Spinal cord (tissue), 10 donors: ENCODE measurements around the gene CFAP77. TPM values are rescaled to one million over a fixed set of nuclear protein-coding genes. Genes with fewer than 3 reads are reported as not detected.
"Not testable (repeated sequence)": the region's sequence is repeated elsewhere in the genome, so short reads cannot be mapped to it uniquely, and the experiment has no call there.

Experiments
- DNase-seq, 6 donors: peaks; one replicate each; pipeline versions ENCODE4 v3.0.0 to v3.0.0-alpha.2; 2013 to 2015; ENCODE audit warnings: low spot score in 6 of 6, low read depth in 4 of 6
- H3K27ac ChIP-seq: one replicate; pipeline ENCODE4 v1.5.1; 2013; ENCODE audit warnings: low read depth, low read length, control low read depth
- H3K27me3 ChIP-seq: one replicate; pipeline ENCODE4 v1.6.1; 2013; ENCODE audit warnings: low read length; ENCODE audit not compliant: control insufficient read depth, insufficient read depth
- H3K36me3 ChIP-seq: one replicate; pipeline ENCODE4 v1.6.1; 2013; ENCODE audit warnings: low read length; ENCODE audit not compliant: control insufficient read depth, insufficient read depth
- H3K4me1 ChIP-seq: one replicate; pipeline ENCODE4 v1.6.1; 2013; ENCODE audit warnings: low read length; ENCODE audit not compliant: control insufficient read depth, insufficient read depth
- H3K4me3 ChIP-seq: one replicate; pipeline ENCODE4 v1.5.1; 2013; ENCODE audit warnings: low read depth, low read length, control low read depth
- H3K9me3 ChIP-seq: one replicate; pipeline ENCODE4 v1.6.1; 2013; ENCODE audit warnings: low read length; ENCODE audit not compliant: control insufficient read depth, insufficient read depth
- WGBS: methylation state at CpG from one replicate; pipeline ENCODE4 v1.1.5; 2013; ENCODE audit warnings: missing lambda C conversion rate; ENCODE audit not compliant: insufficient coverage; 5-methylcytosine and 5-hydroxymethylcytosine counted together
- polyA plus RNA-seq, 2 donors: library from polyadenylated mRNA; unstranded; fragments of 120-200 nt; gene quantifications; one replicate each; pipeline ENCODE4 v1.2.1, GENCODE V29; 2013; ENCODE audit not compliant: insufficient read length in 2 of 2
- total RNA-seq, 2 donors: library from RNA; depleted of rRNA in 1 of 2; stranded (reverse); fragments of 120-200 nt in 1 of 2; fragments of >200 nt in 1 of 2; gene quantifications; one replicate each; pipeline versions ENCODE4 v1.2.3 to v1.2.4, GENCODE V29; 2013 to 2014
- donor health status: healthy.

CFAP77 gene
- total and polyA plus RNA-seq, 4 donors, result 0.30 to 6.9 (median 4.7) TPM

GRCh38 chr9:132378416-132378815 is 31.6 kb upstream of the CFAP77 start:
- not testable (repeated sequence) for H3K4me3 ChIP-seq, H3K4me1 ChIP-seq, H3K9me3 ChIP-seq, DNase-seq, H3K27ac ChIP-seq, H3K27me3 ChIP-seq
- WGBS, result 93% methylated on average over 3 of the region's 3 CpGs
- H3K36me3 ChIP-seq, result peaks cover 45% of the 10 kb centered on the region

GRCh38 chr9:132381966-132382541 is 28.0 kb upstream of the CFAP77 start:
- peaks cover 43% of the 10 kb centered on the region for H3K36me3 ChIP-seq
- no peak overlapping the region for H3K4me3 ChIP-seq
- no peaks in the 10 kb centered on the region for H3K4me1 ChIP-seq
- H3K27me3 ChIP-seq, result no peaks in the 10 kb centered on the region
- no peaks in the 10 kb centered on the region for H3K9me3 ChIP-seq
- DNase-seq, result no peak
- 93% methylated on average over 8 of the region's 9 CpGs for WGBS
- no peak overlapping the region for H3K27ac ChIP-seq

DNA sequence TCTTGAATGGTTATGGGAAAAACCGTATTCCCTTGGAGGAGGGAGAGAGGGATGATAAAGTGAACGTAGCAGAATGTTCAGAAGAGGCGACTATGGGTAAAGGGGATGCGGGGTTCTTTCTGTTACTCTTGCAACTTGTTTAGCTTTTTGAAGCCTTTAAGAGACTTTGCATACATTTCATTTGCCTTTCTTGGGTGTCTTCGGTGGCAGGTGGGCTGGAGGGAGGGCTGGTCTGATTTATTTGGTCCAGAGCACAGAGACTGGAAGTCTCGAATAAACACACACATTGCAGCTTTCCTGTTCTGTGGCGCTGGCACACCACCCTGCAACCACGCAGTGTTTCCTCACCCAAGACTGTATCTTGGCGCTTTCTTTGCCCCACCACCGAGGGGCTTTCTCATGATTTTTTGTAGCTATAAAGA is 26.5 kb upstream of the CFAP77 start:
- Histone ChIP-seq H3K4me1 (no peaks in the 10 kb centered on the region), H3K27ac (no peak overlapping the region), H3K4me3 (no peak overlapping the region), H3K36me3 (peaks cover 41% of the 10 kb centered on the region), H3K9me3 (no peaks in the 10 kb centered on the region), H3K27me3 (no peaks in the 10 kb centered on the region)
- DNase-seq, result no peak
- WGBS, result 90% methylated on average over 6 of the region's 10 CpGs

GRCh38 chr9:132384376-132384775 is 25.6 kb upstream of the CFAP77 start:
- Histone ChIP-seq H3K27ac (no peak overlapping the region), H3K36me3 (peaks cover 44% of the 10 kb centered on the region), H3K9me3 (no peaks in the 10 kb centered on the region), H3K4me3 (no peak overlapping the region), H3K4me1 (no peaks in the 10 kb centered on the region), H3K27me3 (no peaks in the 10 kb centered on the region)
- no CpG with 5 or more reads among the region's 8 CpGs for WGBS
- DNase-seq, result no peak

DNA sequence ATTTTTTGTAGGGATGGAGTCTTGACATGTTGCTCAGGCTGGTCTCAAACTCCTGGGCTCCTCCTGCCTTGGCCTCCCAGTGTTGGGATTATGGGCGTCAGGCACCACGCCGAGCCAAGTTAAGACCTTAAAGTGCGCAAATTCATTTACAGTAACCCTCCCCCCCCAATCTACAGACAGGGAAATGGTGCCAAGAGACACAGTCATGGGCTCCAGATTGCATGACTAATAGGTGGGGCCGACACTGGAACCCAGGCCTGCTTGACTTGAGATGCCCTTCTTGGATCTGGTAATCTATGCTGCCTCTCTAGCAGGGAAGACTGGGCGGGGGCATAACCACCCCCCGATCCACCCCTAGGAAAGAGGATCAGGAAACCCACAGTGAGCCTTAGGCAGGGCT is 22.9 kb upstream of the CFAP77 start:
- H3K4me1 ChIP-seq, result no peaks in the 10 kb centered on the region
- peaks cover 58% of the 10 kb centered on the region for H3K36me3 ChIP-seq
- 99% methylated on average over 7 of the region's 7 CpGs for WGBS
- no peak overlapping the region for H3K27ac ChIP-seq
- H3K27me3 ChIP-seq, result no peaks in the 10 kb centered on the region
- no peak for DNase-seq
- no peaks in the 10 kb centered on the region for H3K9me3 ChIP-seq
- H3K4me3 ChIP-seq, result no peak overlapping the region

GRCh38 chr9:132390966-132391365 is 19.0 kb upstream of the CFAP77 start:
- 93% methylated on average over 2 of the region's 7 CpGs for WGBS
- Histone ChIP-seq H3K4me1 (no peaks in the 10 kb centered on the region), H3K9me3 (no peaks in the 10 kb centered on the region), H3K27ac (no peak overlapping the region), H3K4me3 (no peak overlapping the region), H3K36me3 (peaks cover 73% of the 10 kb centered on the region), H3K27me3 (no peaks in the 10 kb centered on the region)
- DNase-seq, result no peak

- WGBS, result 91% methylated on average over 9 of the region's 11 CpGs
These were observed 18.6 kb upstream of the CFAP77 start for GRCh38 chr9:132391449-132391848.

GRCh38 chr9:132395560-132395959 is 14.5 kb upstream of the CFAP77 start:
- Histone ChIP-seq H3K27me3 (no peaks in the 10 kb centered on the region), H3K4me3 (no peak overlapping the region), H3K36me3 (peaks cover 63% of the 10 kb centered on the region), H3K27ac (no peak overlapping the region), H3K4me1 (no peaks in the 10 kb centered on the region), H3K9me3 (no peaks in the 10 kb centered on the region)
- 90% methylated on average over 7 of the region's 11 CpGs for WGBS
- DNase-seq, result no peak

More at GRCh38 chr9:132391449-132391848, 18.6 kb upstream of the CFAP77 start:
- no peak overlapping the region for H3K4me3 ChIP-seq
- no peak overlapping the region for H3K27ac ChIP-seq
- DNase-seq, result no peak
- no peaks in the 10 kb centered on the region for H3K4me1 ChIP-seq
- no peaks in the 10 kb centered on the region for H3K9me3 ChIP-seq
- H3K36me3 ChIP-seq, result peaks cover 77% of the 10 kb centered on the region
- no peaks in the 10 kb centered on the region for H3K27me3 ChIP-seq

DNA sequence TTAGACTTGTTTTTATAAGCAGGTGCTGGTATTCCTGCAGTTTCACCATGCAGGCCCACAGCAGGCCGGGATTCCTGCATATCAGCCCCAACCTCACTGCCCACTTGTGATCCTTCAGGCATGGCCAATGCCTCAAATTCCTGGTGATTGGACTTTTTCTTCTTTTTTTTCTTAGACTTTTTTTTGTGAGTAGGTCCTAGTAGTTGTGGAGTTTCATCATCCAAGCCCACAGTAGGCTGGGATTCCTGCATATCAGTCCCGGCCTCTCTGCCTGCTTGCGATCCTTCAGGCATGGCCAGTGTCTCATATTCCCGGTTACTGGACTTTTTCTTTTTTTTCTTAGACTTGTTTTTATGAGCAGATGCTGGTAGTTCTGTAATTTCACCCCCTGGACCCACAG is 8.2 kb upstream of the CFAP77 start:
- H3K27ac ChIP-seq, result no peak overlapping the region
- peaks cover 35% of the 10 kb centered on the region for H3K36me3 ChIP-seq
- 80% methylated on average over 1 of the region's 4 CpGs for WGBS
- no peak for DNase-seq
- H3K27me3 ChIP-seq, result no peaks in the 10 kb centered on the region
- H3K4me1 ChIP-seq, result peaks cover 12% of the 10 kb centered on the region
- no peaks in the 10 kb centered on the region for H3K9me3 ChIP-seq
- no peak overlapping the region for H3K4me3 ChIP-seq

DNA sequence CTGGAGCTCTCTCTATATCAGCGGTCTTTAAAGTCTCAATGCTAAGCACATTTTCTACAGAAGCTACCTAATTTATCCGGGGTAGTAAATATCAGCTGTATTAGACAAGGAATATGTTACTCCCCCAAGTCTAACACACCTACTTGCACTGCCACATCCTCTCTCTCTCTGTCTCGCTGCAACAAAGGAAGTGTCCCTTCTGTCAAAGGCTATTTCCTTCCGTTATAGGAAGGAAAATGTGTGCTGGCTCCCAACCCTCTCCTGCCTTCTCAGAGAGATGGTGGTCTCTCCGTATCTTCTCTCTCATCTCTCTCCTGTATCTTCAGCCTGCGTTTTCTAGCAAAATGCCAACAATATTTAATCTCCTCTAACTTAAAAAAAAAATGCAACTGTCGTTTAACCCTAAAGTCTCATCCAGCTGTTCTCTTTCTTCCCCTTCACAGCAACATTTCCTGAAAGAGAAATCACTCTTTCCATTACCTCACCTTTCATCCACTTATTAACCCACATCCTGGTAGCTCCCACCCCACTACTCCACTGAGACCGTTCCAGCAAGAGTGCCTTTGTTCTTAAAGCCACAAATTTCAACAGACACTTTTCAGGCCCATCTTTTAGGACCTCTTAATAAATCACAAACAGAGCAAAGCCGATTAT is 5.7 kb upstream of the CFAP77 start:
- Histone ChIP-seq H3K27ac (no peak overlapping the region), H3K9me3 (no peaks in the 10 kb centered on the region), H3K27me3 (peaks cover 4% of the 10 kb centered on the region), H3K36me3 (peaks cover 19% of the 10 kb centered on the region), H3K4me1 (peaks cover 13% of the 10 kb centered on the region), H3K4me3 (no peak overlapping the region)
- DNase-seq, result no peak
- WGBS, result 48% methylated on average over 6 of the region's 9 CpGs
